ENCODE data around the gene KCTD5.

GRCh38 chr16:2749936-2750335, 67.6 kb downstream of the KCTD5 start:
- TF ChIP-seq POLR2A (IDR thresholded peaks at IDR 0.05) (no peak), CTCF (IDR thresholded peaks at IDR 0.05) (no peak)
